ENCODE measurements around the gene ATP2B3.

ATP2B3 gene

GRCh38 chrX:153499876-153500275 is 17.6 kb upstream of the ATP2B3 start:
- no peak overlapping the region for H3K4me3 ChIP-seq (ENCODE audit: low read depth, low read length, poor library complexity, severe bottlenecking)
- no peaks in the 10 kb centered on the region for H3K36me3 ChIP-seq (ENCODE audit: insufficient read depth, low read length)
- H3K27me3 ChIP-seq (ENCODE audit: insufficient read depth, low read length): no peaks in the 10 kb centered on the region
- H3F3A ChIP-seq (ENCODE audit: insufficient read depth, low read length): no peaks in the 10 kb centered on the region
- H4K20me1 ChIP-seq (ENCODE audit: insufficient read depth, low read length): no peaks in the 10 kb centered on the region
- no peak overlapping the region for H3K9ac ChIP-seq (ENCODE audit: low read length)
- no peaks in the 10 kb centered on the region for H3K9me3 ChIP-seq (ENCODE audit: low read length)
- H3K27ac ChIP-seq (ENCODE audit: low read depth, low read length, poor library complexity, severe bottlenecking): no peak overlapping the region
- H3K4me1 ChIP-seq (ENCODE audit: insufficient read depth, low read length, severe bottlenecking): no peaks in the 10 kb centered on the region
- H3K79me2 ChIP-seq (ENCODE audit: insufficient read depth, low read length): no peaks in the 10 kb centered on the region
- H3K9me2 ChIP-seq (ENCODE audit: low read depth, low read length): no peaks in the 10 kb centered on the region
- no peak overlapping the region for H3K4me2 ChIP-seq (ENCODE audit: low read length)
- TF ChIP-seq EZH2 (IDR thresholded peaks at IDR 0.05; ENCODE audit: borderline replicate concordance, low read length) (no peak), CTCF (IDR thresholded peaks at IDR 0.05; ENCODE audit: low read length) (no peak)
- no peak overlapping the region for H2AFZ ChIP-seq (ENCODE audit: low read length)

- Histone ChIP-seq H3K36me3 (ENCODE audit: insufficient read depth, low read length) (no peaks in the 10 kb centered on the region), H3K27ac (ENCODE audit: low read depth, low read length, poor library complexity, severe bottlenecking) (no peak overlapping the region), H3K9me2 (ENCODE audit: low read depth, low read length) (no peaks in the 10 kb centered on the region), H3K9me3 (ENCODE audit: low read length) (no peaks in the 10 kb centered on the region), H3K4me2 (ENCODE audit: low read length) (no peak overlapping the region), H3F3A (ENCODE audit: insufficient read depth, low read length) (no peaks in the 10 kb centered on the region), H3K27me3 (ENCODE audit: insufficient read depth, low read length) (no peaks in the 10 kb centered on the region), H2AFZ (ENCODE audit: low read length) (no peak overlapping the region), H4K20me1 (ENCODE audit: insufficient read depth, low read length) (no peaks in the 10 kb centered on the region), H3K9ac (ENCODE audit: low read length) (no peak overlapping the region), H3K79me2 (ENCODE audit: insufficient read depth, low read length) (no peaks in the 10 kb centered on the region), H3K4me3 (ENCODE audit: low read depth, low read length, poor library complexity, severe bottlenecking) (no peak overlapping the region), H3K4me1 (ENCODE audit: insufficient read depth, low read length, severe bottlenecking) (no peaks in the 10 kb centered on the region)
- TF ChIP-seq EZH2 (IDR thresholded peaks at IDR 0.05; ENCODE audit: borderline replicate concordance, low read length): no peak
- TF ChIP-seq CTCF (IDR thresholded peaks at IDR 0.05; ENCODE audit: low read length): no peak
Measured at GRCh38 chrX:153500676-153501280, 16.7 kb upstream of the ATP2B3 start.

GRCh38 chrX:153501530-153501929 is 15.9 kb upstream of the ATP2B3 start:
- H4K20me1 ChIP-seq (ENCODE audit: insufficient read depth, low read length): no peaks in the 10 kb centered on the region
- no peaks in the 10 kb centered on the region for H3F3A ChIP-seq (ENCODE audit: insufficient read depth, low read length)
- H3K36me3 ChIP-seq (ENCODE audit: insufficient read depth, low read length): no peaks in the 10 kb centered on the region
- no peak overlapping the region for H3K27ac ChIP-seq (ENCODE audit: low read depth, low read length, poor library complexity, severe bottlenecking)
- no peak overlapping the region for H2AFZ ChIP-seq (ENCODE audit: low read length)
- no peak overlapping the region for H3K9ac ChIP-seq (ENCODE audit: low read length)
- H3K4me3 ChIP-seq (ENCODE audit: low read depth, low read length, poor library complexity, severe bottlenecking): no peak overlapping the region
- TF ChIP-seq EZH2 (IDR thresholded peaks at IDR 0.05; ENCODE audit: borderline replicate concordance, low read length): no peak
- no peak for TF ChIP-seq CTCF (IDR thresholded peaks at IDR 0.05; ENCODE audit: low read length)
- H3K27me3 ChIP-seq (ENCODE audit: insufficient read depth, low read length): no peaks in the 10 kb centered on the region
- no peaks in the 10 kb centered on the region for H3K9me3 ChIP-seq (ENCODE audit: low read length)
- H3K79me2 ChIP-seq (ENCODE audit: insufficient read depth, low read length): no peaks in the 10 kb centered on the region
- H3K4me1 ChIP-seq (ENCODE audit: insufficient read depth, low read length, severe bottlenecking): no peaks in the 10 kb centered on the region
- no peak overlapping the region for H3K4me2 ChIP-seq (ENCODE audit: low read length)
- no peaks in the 10 kb centered on the region for H3K9me2 ChIP-seq (ENCODE audit: low read depth, low read length)

Measured in OCI-LY1 (cell line).